GM18870 (cell line): ENCODE data around the gene USP9X.
"Not testable (repeated sequence)": the region's sequence is repeated elsewhere in the genome, so short reads cannot be mapped to it uniquely, and the experiment has no call there.

Experiments
- ATAC-seq: cut with Tn5 transposase; IDR thresholded peaks from one replicate; pipeline ENCODE4 v1.9.1; 2021; ENCODE audit warnings: moderate library complexity; ENCODE audit not compliant: unreplicated experiment

USP9X gene

GRCh38 chrX:41084044-41084892, 977 bp upstream of the USP9X start:
- peak; percentile 66 for ATAC-seq

GRCh38 chrX:41085512-41085877, 250 bp downstream of the USP9X start:
- ATAC-seq, result peak; percentile 27

GRCh38 chrX:41085878-41086626, 807 bp downstream of the USP9X start:
- no peak for ATAC-seq

- no peak for ATAC-seq
These were observed 1.3 kb downstream of the USP9X start for GRCh38 chrX:41086627-41086932.

GRCh38 chrX:41087201-41087600, 2.0 kb downstream of the USP9X start:
- no peak for ATAC-seq

GRCh38 chrX:41090568-41091238, 5.5 kb downstream of the USP9X start:
- ATAC-seq, result no peak

- no peak for ATAC-seq
These were observed 7.5 kb downstream of the USP9X start for GRCh38 chrX:41092776-41093175.

GRCh38 chrX:41095174-41095573, 9.9 kb downstream of the USP9X start:
- ATAC-seq, result no peak

GRCh38 chrX:41095908-41096307, 10.7 kb downstream of the USP9X start:
- ATAC-seq, result no peak

GRCh38 chrX:41096339-41096955, 11.2 kb downstream of the USP9X start:
- ATAC-seq, result no peak

- ATAC-seq, result no peak
These were observed 12.1 kb downstream of the USP9X start for GRCh38 chrX:41097326-41097725.

- ATAC-seq, result no peak
These were observed 15.0 kb downstream of the USP9X start for GRCh38 chrX:41100200-41100599.

- ATAC-seq, result no peak
These were observed 15.6 kb downstream of the USP9X start for GRCh38 chrX:41100819-41101218.

GRCh38 chrX:41105005-41105404, 19.8 kb downstream of the USP9X start:
- no peak for ATAC-seq

- ATAC-seq, result not testable (repeated sequence)
These were observed 21.0 kb downstream of the USP9X start for GRCh38 chrX:41106257-41106656.

- no peak for ATAC-seq
These were observed 22.8 kb downstream of the USP9X start for GRCh38 chrX:41108007-41108406.

GRCh38 chrX:41108463-41109205, 23.4 kb downstream of the USP9X start:
- ATAC-seq, result no peak

GRCh38 chrX:41110801-41111625, 25.8 kb downstream of the USP9X start:
- ATAC-seq, result no peak

- peak; percentile 35 for ATAC-seq
These were observed 29.8 kb downstream of the USP9X start for GRCh38 chrX:41115104-41115425.

- peak; percentile 76 for ATAC-seq
These were observed 31.7 kb downstream of the USP9X start for GRCh38 chrX:41116948-41117347.
